ENCODE results near the gene CHD5. TPM values are rescaled to one million over a fixed set of nuclear protein-coding genes. Genes with fewer than 3 reads are reported as not detected.

CHD5 gene
- total and polyA plus RNA-seq, 2 of the 4 experiments (the other 2 are of a cell fraction), result under 0.01 to 0.09 TPM

DNA sequence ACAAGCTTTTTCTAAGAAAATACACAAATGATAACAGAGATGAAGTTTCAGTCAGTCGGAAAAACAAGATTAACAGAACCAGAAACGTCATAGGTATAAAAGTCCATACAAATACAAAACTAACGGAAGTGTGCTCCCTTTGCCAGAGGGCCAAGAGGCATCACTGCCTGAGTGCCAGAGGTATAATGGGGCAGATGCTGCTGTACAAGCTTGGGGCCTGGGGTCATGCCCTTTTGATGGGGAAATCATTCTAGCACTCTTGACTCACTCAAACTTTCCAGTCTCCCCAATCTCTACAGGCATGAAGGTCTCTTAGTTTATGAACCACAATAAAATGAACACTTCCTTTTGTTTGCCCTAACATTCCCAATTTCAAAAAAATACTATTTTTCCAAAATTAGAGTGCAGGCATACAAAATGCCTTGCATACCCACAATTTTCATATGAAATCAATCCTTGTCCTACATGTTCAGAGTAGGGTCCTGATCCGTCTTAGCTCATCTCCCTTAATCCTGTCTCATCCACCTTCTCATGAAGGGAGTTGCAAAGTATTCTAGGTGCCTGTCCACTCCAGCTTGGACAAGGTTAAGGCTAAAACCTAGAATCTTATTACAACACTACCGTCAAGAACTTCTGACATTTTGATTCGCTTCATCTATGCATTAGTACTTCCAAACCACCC, 17.8 kb upstream of the CHD5 start (continued):
- TF ChIP-seq RCOR1 (IDR thresholded peaks at IDR 0.05; ENCODE audit: insufficient replicate concordance, low read length), result no peak
- no peak for TF ChIP-seq MAZ (IDR thresholded peaks at IDR 0.05; ENCODE audit: borderline replicate concordance, low read depth, low read length)

DNA sequence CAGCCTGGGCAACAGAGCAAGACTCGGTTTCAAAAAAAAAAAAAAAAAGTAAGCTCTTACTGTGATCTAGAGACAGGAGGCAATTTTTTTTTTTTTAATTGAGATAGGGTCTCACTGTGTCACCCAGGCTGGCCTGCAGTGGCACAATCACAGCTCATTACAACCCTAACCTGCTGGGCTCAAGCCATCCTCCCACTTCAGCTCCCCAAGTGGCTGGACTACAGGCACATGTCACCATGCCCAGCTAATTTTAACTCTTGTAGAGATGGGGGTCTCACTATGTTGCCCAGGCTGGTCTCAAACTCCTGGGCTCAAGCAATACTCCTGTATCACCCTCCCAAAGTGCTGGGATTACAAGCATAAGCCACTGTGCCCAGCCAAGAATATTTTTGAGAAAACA, 11.8 kb upstream of the CHD5 start:
- peaks cover 32% of the 10 kb centered on the region for H4K20me1 ChIP-seq (ENCODE audit: insufficient read depth, low read length)
- H2AK9ac ChIP-seq (replicated peaks; ENCODE audit: low read depth, low read length, poor library complexity), result no peak overlapping the region
- H2BK15ac ChIP-seq (ENCODE audit: low read depth, low read length), result no peak overlapping the region
- no CpG with 5 or more reads among the region's 1 CpG for WGBS, 2 experiments (ENCODE audit: extremely low coverage in 2 of 2, insufficient read length in 1 of 2)
- H3K14ac ChIP-seq (replicated peaks; ENCODE audit: low read depth, low read length), result no peak overlapping the region
- no peak overlapping the region for H3K18ac ChIP-seq (ENCODE audit: low read depth, low read length)
- no peak overlapping the region for H2AFZ ChIP-seq (replicated peaks; ENCODE audit: low read length, poor library complexity)
- H3K9ac ChIP-seq (ENCODE audit: low read depth, low read length), result no peak overlapping the region
- H3K9me1 ChIP-seq (ENCODE audit: insufficient read depth, low read length), result no peaks in the 10 kb centered on the region
- H3K9me3 ChIP-seq (ENCODE audit: control insufficient read depth, insufficient read depth, low read length), result no peaks in the 10 kb centered on the region
- DNase-seq (no peak), ATAC-seq (ENCODE audit: low read depth) (no peak)
- no peaks in the 10 kb centered on the region for H3K27me3 ChIP-seq (ENCODE audit: control insufficient read depth, insufficient read depth, low read length)
- peaks cover 13 to 45% of the 10 kb centered on the region in 2 experiments for H3K79me1 ChIP-seq (ENCODE audit: low read depth in 1 of 2, low read length in 2 of 2)
- H3K23ac ChIP-seq (ENCODE audit: low read depth, low read length), result no peak overlapping the region
- H3K27ac ChIP-seq (ENCODE audit: insufficient read depth, low read length), result no peak overlapping the region
- H3K4me2 ChIP-seq (ENCODE audit: low read depth, low read length), result no peak overlapping the region
- POLR2A ChIA-PET (ENCODE audit: unreplicated experiment), result no interaction called here
- H2BK120ac ChIP-seq (ENCODE audit: low read depth, low read length), result no peak overlapping the region
- H2BK5ac ChIP-seq (ENCODE audit: low read depth, low read length, poor library complexity, severe bottlenecking), result no peak overlapping the region
- no peaks in the 10 kb centered on the region for H3K4me1 ChIP-seq (ENCODE audit: control insufficient read depth, insufficient read depth, low read length)
- no peak for TF ChIP-seq CHD1 (IDR thresholded peaks at IDR 0.05; ENCODE audit: low read depth, low read length)
- no peak for TF ChIP-seq BHLHE40 (IDR thresholded peaks at IDR 0.05; ENCODE audit: low read depth, low read length)
- no peak for TF ChIP-seq MAZ (IDR thresholded peaks at IDR 0.05; ENCODE audit: borderline replicate concordance, low read depth, low read length)
- TF ChIP-seq RCOR1 (IDR thresholded peaks at IDR 0.05; ENCODE audit: insufficient replicate concordance, low read length), result no peak
- no TSS peak for BruUV-seq (replicated peaks)
- in situ Hi-C loops (cut with MboI; ENCODE audit: low sequenced_read_pairs), result no loop called here
- H4K91ac ChIP-seq (ENCODE audit: insufficient read depth, low read depth, low read length), result no peak overlapping the region
- dilution Hi-C loops (cut with HindIII; ENCODE audit: low sequenced_read_pairs, unreplicated experiment), result no loop called here
- H3K36me3 ChIP-seq (ENCODE audit: control insufficient read depth, insufficient read depth, low read length), result peaks cover 58% of the 10 kb centered on the region
- CTCF ChIA-PET, result no interaction called here
- no peak overlapping the region for H2BK20ac ChIP-seq (ENCODE audit: low read depth, low read length)
- H3K4me3 ChIP-seq (ENCODE audit: insufficient read depth, low read depth, low read length), result no peak overlapping the region
- no peak overlapping the region for H3K4ac ChIP-seq (ENCODE audit: low read depth, low read length)
- H4K8ac ChIP-seq (ENCODE audit: low read depth in 2 of 2, low read length in 2 of 2), result no peak overlapping the region
- no peak overlapping the region for H3K56ac ChIP-seq (ENCODE audit: extremely low read depth, insufficient read depth, low read length)
- H2AK5ac ChIP-seq (ENCODE audit: low read depth, low read length), result no peak overlapping the region
- no peak overlapping the region for H4K5ac ChIP-seq (ENCODE audit: low read depth, low read length)
- intact Hi-C loops (cut with micrococcal nuclease), result no loop called here

Measured in IMR-90 (cell line).